PC-3 (cell line): ENCODE data around the gene ELMOD3.

Experiments used
- CTCF ChIP-seq: fragments of 300-600 bp; sonication (generic); conservative IDR thresholded peaks from 2 replicates; pipeline ENCODE4 v1.5.1; 2017; ENCODE audit warnings: antibody characterized with exemption, low read depth, mild to moderate bottlenecking, low read length
- EZH2 ChIP-seq: fragments of 300-600 bp; sonication (generic); IDR thresholded peaks from one replicate; pipeline ENCODE4 v1.6.1; 2017; ENCODE audit warnings: antibody characterized with exemption, mild to moderate bottlenecking, low read length; ENCODE audit not compliant: unreplicated experiment

- TF ChIP-seq CTCF (no peak), EZH2 (no peak)
Observed at GRCh38 chr2:85427300-85427835, 72.8 kb downstream of the ELMOD3 start.
